GM23248 (cell line): ENCODE measurements around the gene SMC6.

Experiments used
- EZH2 ChIP-seq: fragments of 200-600 bp; sonication (generic); IDR thresholded peaks from 2 replicates; pipeline ENCODE4 v1.6.1; 2018; ENCODE audit warnings: antibody characterized with exemption, mild to moderate bottlenecking; ENCODE audit not compliant: insufficient read depth, poor library complexity, severe bottlenecking
- EZH2phosphoT487 ChIP-seq: fragments of 200-600 bp; sonication (generic); IDR thresholded peaks from 2 replicates; pipeline ENCODE4 v1.6.1; 2018; ENCODE audit warnings: antibody characterized with exemption, moderate library complexity, mild to moderate bottlenecking, low read depth; ENCODE audit not compliant: insufficient read depth

GRCh38 chr2:17682098-17682857 is 71.3 kb downstream of the SMC6 start:
- TF ChIP-seq EZH2phosphoT487 (no peak), EZH2 (no peak)
